GM21526 (cell line): Measurements from ENCODE around the gene NAB1.

ENCODE experiments used
- ATAC-seq: cut with Tn5 transposase; IDR thresholded peaks from one replicate; pipeline ENCODE4 v1.9.1; 2021; ENCODE audit warnings: moderate library complexity; ENCODE audit not compliant: unreplicated experiment, low FRiP score

NAB1 gene

GRCh38 chr2:190637281-190637734 lies 11.6 kb upstream of the NAB1 start:
- ATAC-seq = no peak

GRCh38 chr2:190637903-190638618 lies 10.8 kb upstream of the NAB1 start:
- ATAC-seq = no peak

GRCh38 chr2:190640117-190640516 lies 8.8 kb upstream of the NAB1 start:
- ATAC-seq = no peak

GRCh38 chr2:190641469-190641868 lies 7.4 kb upstream of the NAB1 start:
- ATAC-seq = no peak

GRCh38 chr2:190646780-190647522 lies 1.9 kb upstream of the NAB1 start:
- ATAC-seq = no peak

GRCh38 chr2:190648289-190649034 lies 421 bp upstream of the NAB1 start:
- ATAC-seq = peak; percentile 65

GRCh38 chr2:190649798-190650390 lies 1.0 kb downstream of the NAB1 start:
- no peak for ATAC-seq

- no peak for ATAC-seq
These were observed 2.5 kb downstream of the NAB1 start for GRCh38 chr2:190651413-190651812.

GRCh38 chr2:190653231-190653630 lies 4.3 kb downstream of the NAB1 start:
- no peak for ATAC-seq

GRCh38 chr2:190653931-190654330 lies 5.0 kb downstream of the NAB1 start:
- ATAC-seq = no peak

GRCh38 chr2:190655113-190655512 lies 6.2 kb downstream of the NAB1 start:
- ATAC-seq = no peak

GRCh38 chr2:190655570-190655969 lies 6.7 kb downstream of the NAB1 start:
- ATAC-seq = no peak

- ATAC-seq = no peak
These were observed 7.4 kb downstream of the NAB1 start for GRCh38 chr2:190656301-190656700.

- no peak for ATAC-seq
These were observed 8.8 kb downstream of the NAB1 start for GRCh38 chr2:190657474-190658255.

- no peak for ATAC-seq
These were observed 10.7 kb downstream of the NAB1 start for GRCh38 chr2:190659553-190659952.

- ATAC-seq = no peak
These were observed 13.9 kb downstream of the NAB1 start for GRCh38 chr2:190662754-190663153.

- ATAC-seq = no peak
These were observed 14.5 kb downstream of the NAB1 start for GRCh38 chr2:190663348-190663747.

GRCh38 chr2:190663839-190664238 lies 15.0 kb downstream of the NAB1 start:
- ATAC-seq = no peak

- no peak for ATAC-seq
These were observed 15.4 kb downstream of the NAB1 start for GRCh38 chr2:190664240-190664639.

- ATAC-seq = no peak
These were observed 18.0 kb downstream of the NAB1 start for GRCh38 chr2:190666895-190667294.
